ENCODE results near the gene DYNLT1.
"Not testable (repeated sequence)": the region's sequence is repeated elsewhere in the genome, so short reads cannot be mapped to it uniquely, and the experiment has no call there.

DYNLT1 gene

DNA sequence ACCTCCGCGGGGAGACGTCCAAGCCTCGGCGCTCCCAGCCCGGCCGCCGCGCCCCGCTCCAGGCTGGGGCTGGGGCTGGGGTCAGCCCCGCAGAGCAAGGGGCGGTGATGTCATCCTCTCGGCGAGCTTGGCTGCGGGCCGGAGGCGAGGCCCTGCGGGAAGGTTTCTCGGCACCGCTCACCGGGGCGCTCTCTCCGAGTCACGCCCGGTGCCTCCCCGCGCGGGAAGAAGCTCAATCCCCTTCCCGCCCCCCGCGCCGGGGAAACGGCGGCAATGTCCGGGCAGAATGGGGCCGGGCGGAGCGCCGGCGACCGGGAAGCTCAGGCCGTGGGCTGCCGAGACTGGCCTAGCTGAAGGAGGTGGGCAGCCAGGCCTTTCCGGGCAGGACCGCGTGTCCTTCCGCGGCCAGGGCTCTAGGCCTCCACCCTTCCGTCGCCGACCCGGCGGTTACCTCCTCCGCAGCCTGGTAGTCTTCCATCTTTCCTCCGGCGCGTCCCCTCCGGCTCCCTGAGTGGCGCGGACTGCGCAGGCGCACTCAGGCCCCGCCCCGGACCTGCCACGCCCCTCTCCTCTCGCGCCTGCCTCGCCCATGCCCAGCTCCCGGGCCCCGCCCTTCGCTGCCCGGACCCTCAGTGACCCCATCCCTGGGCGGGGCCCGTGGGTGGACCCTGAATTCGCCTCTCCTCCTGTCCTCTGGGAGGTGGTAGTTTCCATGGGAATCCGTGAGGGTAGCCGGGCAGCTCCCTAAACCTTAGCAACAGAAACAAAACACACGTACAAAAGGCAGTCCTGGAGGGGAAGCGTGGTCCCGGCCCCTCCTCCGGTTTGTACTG, at the start of gene DYNLT1:
Gene DYNLT1, minus strand, starts transcription at position 513 of the 833 bp plus-strand sequence. Its CDS starts 35 bp downstream, at position 478.
- peak; percentile 83 for DNase-seq

DNA sequence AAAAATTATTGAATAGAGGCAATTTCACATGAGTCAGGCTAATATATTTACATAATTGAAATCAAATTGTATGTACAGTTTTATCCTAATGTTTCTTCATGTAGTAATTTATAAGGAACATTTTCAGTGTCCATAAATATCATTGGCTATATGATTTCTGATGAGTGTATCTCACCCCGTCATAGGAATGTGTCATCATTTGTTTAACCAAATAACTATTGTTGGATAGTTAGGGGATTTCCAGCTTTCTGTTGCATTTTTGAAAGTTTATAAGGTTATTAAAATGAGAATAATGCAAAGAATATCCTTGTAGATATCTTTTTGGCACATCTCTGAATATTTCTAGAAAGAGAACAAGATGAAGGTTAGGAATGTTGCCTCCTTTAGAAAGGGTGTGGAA, 44.3 kb upstream of the DYNLT1 start:
- no peak for DNase-seq

DNA sequence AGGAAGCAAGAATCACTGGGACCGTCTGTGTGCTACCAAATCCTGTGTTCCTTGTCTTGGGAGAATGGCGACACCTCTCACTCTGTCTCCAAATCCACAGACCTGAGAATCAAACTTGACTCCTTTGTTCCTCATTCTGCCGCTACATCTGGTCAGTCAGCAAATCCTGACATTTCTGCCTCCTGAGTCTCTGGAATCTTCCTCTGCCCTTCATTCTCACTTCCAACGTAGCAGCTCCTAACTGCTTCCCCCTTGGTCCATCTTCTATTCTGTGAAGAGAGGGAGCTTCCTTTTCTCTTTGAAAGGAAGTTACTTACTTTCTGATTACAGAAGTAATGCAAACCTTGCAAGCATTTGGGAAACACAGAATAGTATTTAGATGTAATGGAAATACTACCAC, 43.0 kb upstream of the DYNLT1 start:
- no peak for DNase-seq

DNA sequence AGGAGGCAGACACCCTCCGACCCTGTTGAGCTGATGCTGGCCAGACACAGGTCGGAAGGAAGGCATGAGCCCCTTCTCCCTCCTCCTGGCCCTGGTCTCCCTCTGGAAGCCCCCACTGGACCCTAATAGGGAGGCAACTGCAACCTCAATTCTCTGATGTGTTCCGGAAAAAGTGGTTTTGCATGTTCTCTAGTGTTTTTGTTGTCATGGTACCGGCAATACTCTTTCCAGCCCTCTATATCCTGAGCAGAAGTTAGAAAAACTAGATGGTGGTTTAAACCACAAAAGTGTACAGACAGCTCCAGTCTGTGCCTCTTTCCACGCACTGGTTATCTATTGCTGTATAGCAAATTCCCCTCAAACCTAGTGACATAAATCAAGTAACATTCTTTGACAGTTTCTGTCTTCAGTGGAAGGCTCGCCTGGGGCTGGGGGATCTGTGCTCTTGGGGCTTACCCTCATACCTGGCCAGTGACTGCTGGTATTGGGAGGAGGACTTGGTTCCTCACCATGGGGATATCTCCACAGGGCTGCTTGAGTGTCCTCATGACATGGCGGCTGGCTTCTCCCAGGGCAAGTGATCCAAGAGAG, 42.3 kb upstream of the DYNLT1 start:
- DNase-seq = peak; percentile 49

DNA sequence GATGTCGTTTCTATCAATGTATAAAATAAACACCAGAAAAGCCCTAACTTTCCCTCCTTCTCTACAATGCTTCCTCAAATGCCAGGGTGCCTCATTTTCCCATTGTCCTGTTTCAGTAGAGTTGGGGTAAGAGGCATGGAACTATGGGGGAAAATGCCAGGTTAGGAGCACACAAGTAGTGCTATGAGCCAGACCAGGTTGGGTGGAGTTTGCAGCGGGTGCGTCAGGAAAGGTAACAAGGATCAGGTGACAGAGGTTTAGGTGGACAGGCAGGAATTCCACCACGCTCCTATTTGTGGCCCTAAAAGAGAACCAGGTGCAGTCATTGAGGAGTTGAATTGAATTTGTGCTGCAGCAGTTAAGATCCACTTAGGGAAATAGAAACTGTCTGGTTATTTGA, 41.8 kb upstream of the DYNLT1 start:
- DNase-seq = no peak

DNA sequence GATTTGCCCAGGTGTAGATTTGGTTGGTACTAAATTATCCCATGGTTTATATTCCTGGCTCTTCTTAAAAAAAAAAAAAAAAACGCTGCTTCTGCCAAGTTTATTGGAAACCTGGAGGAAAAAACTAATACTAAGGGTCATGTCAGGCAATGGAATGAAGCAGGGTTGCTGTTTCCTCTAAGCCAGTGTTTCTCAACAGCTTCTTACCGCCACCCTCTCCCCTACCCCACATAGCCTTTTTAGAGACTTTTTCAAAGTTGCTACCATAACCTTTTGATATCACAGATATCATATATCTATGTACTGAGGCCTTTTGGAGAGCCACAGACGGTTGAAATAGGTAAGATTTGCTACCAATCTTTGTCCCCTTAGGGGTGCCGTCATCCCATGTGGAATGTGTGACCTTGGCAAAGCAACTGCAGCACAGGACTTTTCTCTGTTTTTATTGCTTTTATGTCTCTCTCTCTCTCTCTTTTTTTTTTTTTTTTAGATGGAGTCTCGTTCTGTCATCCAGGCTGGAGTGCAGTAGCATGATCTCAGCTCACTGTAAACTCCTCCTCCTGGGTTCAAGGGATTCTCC, 40.3 kb upstream of the DYNLT1 start:
- no peak for DNase-seq

DNA sequence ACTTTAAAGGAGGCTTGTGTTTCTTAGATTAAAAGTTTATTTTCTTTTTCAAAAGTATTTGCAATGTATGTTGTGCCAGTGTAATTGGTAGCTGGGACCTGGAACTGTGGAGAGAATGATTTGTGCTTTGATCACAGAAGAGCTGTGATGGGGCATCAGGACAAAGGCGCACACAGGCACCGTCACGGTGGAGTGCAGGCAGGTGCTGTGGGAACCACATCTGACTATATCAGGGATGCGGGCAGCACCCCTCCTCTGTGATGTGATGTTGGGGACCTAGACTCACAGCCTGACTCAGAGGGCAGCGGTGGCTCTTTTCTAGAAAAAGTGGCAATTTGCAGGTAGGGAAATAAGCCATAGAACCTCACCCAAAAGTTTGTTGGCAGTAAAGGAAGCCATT, 39.8 kb upstream of the DYNLT1 start:
- no peak for DNase-seq

DNA sequence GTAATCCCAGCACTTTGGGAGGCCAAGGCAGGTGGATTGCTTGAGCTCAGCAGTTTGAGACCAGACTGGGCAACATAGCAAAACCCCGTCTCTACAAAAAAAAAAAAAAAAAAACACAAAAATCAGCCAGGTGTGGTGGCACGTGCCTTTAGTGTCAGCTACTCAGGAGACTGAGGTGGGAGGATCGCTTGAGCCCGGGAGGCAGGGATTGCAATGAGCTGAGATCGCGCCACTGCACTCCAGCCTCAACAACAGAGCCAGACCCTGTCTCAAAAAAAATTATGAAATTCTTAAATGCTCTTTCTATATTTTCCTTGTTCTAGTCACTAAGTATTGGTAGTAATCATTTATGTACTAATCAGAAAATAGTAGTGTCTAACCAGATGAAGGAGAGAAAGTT, 35.9 kb upstream of the DYNLT1 start:
- no peak for DNase-seq

DNA sequence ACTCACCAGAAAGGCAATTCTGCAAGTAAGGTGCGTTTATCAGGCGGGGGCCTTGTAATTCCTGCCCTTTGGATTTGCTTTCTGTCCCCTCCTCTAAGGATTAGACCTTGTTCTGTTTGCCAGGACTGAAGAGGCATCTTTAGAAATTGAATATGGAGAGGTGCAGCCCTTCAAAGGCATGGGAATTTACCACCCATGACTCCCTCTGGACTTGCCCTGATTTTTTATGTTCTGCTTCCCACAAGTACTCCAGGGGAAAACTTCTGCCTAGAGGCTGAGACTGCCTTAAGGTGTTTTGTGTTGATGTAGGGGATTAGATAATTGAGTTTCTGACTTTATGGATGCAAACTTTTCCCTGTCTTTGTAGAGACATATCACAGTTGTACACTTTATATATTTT, 35.5 kb upstream of the DYNLT1 start:
- DNase-seq = no peak

DNA sequence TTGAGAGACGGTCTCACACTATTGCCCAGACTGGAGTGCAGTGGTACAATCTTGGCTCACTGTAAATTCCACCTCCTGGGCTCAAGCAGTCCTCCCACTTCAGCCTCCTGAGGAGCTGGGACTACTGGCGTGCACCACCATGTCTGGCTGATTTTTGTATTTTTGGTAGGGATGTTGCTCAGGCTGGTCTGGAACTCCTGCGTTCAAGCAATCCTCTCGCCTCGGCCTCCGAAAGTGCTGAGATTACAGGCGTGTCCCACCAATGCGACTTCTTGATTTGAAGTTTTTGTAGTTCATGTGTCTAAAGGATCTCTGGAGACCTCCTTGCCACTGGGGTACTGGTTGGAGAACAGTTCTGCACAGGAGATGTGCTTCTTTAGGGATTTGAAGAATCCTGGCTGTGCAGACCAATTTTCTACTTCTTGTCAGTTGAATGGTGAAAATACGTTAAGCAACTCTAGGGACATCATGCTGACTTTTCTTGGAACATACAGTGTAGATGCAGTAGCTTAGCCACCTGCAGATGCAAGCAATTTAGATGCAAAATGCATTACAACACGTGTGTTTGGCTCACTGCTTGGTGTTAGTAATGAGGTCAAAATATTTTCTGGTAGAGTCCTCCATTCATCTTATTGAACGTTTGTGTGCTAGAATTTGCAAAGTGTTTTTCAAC, 33.5 kb upstream of the DYNLT1 start:
- no peak for DNase-seq

DNA sequence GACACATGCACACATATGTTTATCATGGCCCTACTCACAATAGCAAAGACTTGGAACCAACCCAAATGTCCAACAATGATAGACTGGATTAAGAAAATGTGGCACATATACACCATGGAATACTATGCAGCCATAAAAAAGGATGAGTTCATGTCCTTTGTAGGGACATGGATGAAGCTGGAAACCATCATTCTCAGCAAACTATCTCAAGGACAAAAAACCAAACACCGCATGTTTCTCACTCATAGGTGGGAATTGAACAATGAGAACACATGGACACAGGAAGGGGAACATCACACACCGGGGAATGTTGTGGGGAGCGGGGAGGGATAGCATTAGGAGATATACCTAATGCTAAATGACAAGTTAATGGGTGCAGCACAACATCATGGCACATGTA, 32.6 kb upstream of the DYNLT1 start:
- DNase-seq = not testable (repeated sequence)

DNA sequence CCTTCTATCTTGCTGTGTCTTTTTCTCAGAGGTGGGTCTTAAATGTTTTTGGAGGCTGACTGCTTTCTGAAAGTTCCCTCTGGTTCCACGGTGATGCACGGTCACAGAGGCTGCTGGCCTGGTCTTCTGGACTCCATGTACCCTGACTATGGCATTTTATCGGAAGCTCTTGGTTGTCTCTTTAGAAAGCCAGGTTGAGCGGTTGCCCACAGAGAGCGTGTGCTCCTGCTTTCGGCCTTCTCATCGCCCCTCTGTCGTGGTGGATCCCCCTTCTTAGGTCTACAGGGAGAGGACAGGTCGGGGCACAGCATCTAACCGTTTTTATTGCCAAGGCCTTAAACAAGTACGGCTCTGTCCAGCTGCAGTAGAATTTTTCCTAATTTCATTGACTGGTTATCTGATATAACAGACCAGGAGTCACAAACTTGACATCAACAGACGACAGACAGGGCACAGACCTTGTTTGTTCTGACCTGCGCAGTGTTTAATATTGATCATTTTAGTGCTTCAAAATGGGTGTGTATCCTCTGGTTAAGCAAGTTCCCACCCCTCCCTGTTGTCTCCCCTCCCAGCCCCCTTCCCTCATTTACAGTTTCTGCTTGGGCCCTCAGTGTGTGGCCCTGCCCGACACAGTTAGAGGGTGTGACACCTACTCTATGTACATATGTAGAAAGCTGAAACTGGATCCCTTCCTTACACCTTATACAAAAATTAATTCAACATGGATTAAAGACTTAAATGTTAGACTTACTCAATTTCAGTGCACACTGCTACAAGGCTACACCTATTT, 30.0 kb upstream of the DYNLT1 start:
- DNase-seq = no peak

DNA sequence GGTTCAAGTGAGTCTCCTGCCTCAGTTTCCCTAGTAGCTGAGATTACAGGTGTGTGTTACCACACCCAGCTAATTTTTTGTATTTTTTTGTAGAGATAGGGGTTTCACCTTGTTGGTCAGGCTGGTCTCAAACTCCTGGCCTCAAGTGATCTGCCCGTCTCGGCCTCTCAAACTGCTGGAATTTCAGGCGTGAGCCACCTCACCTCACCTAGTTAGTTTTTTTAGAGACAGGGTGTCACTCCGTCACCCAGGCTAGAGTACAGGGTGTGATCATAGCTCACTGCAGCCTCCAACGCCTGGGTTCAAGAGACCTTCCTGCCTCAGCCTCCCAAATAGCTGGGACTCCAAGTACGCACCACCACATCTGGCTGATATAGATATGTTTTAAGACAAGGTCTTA, 28.2 kb upstream of the DYNLT1 start:
- no peak for DNase-seq

DNA sequence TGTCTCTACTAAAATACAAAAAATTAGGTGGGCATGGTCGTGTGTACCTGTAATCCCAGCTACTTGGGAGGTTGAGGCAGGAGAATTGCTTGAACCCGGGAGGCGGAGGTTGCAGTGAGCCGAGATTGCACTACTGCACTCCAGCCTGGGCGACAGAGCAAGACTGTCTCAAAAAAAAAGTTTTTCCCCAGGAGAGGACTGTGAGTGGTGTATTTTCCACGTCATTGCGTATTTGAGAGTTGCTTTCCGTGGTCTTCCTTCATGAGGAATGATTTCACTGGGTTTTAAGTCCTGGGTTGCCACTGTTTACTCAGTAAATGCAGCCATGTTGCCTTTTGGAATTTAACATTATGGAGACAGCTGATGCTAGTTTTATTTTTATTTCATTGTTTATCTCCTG, 27.6 kb upstream of the DYNLT1 start:
- DNase-seq = not testable (repeated sequence)

DNA sequence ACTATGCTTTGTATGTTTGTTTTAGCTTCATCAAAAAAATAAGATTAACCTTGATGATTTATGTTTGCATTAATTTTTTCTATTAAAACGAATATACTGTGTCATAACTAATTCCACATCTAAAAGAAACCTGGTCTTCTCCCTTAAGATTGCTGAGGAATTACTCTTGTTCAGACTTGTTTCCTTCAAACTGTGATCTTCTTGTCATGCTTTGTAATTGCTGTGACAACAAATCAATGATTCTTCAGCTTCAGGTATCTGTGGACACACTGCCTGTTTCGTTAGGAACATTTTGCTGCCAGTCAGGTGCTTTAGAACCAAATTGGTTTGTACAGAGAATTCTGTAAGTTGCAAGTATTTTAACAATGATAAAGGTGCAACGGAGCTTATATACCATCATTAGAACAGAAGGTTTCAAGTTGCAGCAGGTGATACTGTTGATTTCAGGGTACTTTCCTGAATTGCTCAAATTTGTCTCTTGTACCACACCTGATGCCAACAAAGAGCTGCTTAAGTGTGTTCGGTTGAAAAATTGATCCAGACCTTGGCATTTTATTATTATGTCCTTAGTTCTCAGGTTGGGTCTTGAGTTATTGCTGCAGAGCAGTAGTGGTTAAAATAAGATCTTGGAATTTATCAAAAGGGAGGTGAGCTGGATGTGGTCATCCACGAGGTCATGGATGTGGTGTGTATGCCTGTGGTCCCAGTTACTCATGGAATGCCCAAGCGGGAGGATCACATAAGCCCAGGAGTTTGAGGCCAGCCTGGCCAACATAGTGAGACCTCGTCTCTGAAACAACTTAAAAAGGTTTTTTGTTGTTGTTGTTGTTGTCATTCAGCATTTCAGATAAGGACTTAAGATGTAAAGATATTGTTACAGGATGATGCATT, 24.8 kb upstream of the DYNLT1 start:
- DNase-seq = no peak

DNA sequence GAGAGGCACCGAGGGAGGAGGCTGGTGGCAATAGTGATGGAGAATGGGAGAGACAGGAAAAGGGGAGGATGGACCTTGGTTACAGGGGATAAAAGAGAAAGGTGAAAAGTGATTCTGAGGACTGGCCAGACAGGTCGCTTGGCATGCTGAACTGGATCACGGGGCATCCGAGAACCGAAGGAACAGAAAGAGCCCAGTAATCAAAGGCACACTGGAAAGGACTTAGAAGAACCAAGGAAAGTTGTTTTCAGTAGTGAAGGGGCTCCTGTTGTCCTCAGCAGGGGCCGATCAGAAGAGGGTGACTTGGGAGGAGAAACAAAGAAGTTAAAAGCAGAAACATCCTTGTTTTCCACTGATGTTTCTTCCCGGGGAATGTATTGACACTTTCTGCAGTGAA, 24.2 kb upstream of the DYNLT1 start:
- no peak for DNase-seq

DNA sequence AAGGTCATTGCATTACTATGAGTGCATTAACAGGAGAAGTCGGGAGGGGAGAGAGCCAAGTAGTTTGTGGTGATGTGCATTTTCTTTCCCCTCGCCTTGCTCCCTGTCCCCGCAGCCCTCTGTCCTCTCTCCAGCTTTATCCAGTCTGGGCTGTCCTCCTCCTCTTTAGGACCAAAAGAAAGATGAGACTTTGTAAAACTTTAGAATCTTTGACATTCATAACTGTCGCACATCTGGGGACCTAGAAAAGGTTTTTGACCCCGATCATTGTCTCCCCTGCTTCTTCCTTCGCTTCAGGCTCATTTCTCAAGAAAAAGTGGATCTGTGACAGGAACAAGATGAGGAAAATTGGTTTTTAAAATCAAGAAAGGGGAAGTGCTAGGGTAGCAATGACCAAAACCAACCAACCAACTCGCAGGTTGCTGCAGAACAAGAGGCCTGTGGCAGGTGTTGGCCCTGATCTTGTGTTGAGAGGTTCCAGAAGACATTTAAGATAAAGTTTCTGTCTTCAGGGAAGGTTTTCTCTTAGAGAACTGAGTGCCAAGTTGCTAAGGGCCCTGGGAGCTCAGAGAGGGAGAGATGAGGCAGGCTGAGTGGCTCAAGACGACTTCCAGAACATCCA, 22.9 kb upstream of the DYNLT1 start:
- no peak for DNase-seq

DNA sequence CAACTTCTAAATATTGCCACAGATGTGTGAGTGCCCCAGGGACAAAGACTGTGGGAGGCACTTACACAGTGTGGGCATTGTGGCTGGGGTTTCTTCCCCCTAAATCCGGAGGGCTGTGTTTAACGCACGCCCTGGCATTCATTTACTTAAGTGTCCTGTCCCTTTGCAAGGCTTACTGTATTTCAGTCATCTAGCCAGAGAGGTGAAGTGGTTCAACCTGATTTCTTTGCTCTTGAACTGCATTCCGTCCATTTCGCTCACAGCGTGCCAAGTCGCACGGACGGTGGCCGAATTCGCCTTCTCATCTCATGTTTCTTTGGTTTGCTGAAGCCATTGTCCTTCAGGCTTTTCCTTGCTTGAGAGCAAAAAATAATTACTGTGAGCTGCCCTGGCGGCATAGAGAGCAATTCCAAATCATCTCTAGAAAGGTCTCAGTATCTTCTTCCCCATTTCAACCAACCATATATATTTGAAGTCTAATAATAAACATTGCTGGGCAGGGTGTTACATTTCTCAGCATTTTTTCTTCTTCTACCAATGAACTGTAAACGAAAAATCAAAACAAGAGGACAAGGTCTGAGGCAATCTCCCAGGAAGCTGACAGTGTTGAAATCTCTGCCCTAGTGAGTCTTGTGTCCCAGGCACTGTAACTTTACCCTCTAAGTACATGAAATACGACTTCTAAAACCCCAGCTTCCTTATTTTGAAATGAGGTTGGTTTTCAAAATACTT, 22.3 kb upstream of the DYNLT1 start:
- DNase-seq = no peak

DNA sequence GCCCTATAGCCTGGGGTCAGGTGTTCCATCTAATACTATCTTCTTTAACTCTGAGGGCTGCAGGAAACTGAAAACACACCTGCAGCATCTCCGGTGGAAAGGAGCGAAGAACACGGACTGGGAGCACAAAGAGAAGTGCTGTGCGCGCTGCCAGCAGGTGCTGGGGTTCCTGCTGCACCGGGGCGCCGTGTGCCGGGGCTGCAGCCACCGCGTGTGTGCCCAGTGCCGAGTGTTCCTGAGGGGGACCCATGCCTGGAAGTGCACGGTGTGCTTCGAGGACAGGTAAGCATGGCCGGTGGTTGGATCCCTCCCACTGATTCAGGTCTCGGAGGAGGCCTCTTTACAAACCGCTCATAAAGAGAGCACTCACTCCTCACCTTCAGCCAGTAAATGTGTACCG, 20.8 kb upstream of the DYNLT1 start:
- DNase-seq = no peak

DNA sequence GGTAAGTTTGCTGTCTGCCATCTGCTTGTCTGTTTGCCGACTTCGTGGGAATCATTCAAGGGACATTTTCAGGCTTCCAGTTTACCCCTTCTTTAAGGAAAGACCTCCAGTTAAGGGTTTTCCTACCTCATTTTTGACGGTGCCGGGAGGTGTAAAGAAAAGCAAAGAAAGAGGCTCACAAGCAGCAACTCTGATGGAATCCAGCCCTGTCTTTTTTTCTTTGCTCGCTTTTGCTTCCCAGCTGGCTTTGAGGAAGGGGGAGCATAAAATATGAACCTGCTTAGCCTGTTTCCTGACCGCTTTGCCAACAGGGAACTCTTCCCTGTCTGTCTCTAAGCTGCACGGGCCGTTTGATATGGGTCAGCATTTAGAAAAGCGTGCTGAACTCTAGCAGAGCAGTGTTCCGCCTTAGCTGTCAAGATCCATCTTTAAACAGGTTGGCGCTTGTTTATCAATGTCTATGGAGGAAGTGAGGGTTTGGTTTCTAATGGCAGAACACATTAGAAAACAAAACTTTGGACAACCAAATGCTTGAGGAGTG, 19.2 kb upstream of the DYNLT1 start:
- DNase-seq = no peak

Data from activated CD4-positive, alpha-beta T cell treated with anti-CD3 and anti-CD28 coated beads, Interleukin-2, amount 50 U/mL, for 1 hour (primary cell).